ENCODE data around the gene CLASRP. TPM values are rescaled to one million over a fixed set of nuclear protein-coding genes. Genes with fewer than 3 reads are reported as not detected.

The CLASRP gene
- total RNA-seq, 2 experiments from 2014 or later, result 142 to 166 TPM

DNA sequence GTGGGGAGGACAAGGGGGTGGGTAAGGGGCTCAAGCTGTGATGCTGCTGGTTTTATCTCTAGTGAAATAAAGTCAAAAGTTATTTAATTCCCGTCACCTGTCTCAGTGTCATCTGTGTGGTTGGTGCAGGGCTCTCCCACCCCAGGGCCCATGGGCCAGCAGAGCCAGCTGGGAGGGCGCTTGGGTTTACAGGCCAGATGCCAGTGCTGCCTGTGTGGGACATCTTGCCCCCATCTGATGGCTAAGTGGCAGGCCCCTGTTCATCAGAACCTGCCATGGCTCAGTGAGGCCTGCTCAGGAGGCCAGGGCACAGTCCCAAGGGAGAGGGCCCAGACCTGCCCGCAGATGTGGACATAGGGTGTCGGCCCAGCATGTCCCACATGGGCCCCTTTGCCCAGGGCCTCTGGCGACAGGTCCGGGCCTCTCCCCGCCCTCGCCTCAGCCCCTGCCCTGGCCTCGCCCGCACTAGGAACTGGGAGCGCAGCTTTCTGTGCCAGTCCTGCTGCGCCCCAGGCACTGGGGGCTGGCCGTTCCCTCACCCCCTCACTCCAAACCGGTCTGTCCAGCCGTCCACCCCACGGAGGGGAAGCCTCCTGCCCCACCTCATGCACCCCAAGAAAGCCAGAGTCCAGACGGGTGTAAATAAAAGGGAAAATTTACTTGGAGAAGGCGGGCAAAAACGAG is 32.2 kb downstream of the CLASRP start:
- ChIA-PET CTCF (ENCODE audit: unreplicated experiment) (interaction anchor here (0.5 kb wide), 1 partner anchor 67 kb away, joined by 8 read pairs; no protein-coding TSS in a partner anchor), POLR2A (no interaction called here)
- H3K36me3 ChIP-seq (ENCODE audit: insufficient read depth, low read length), result peaks cover 88% of the 10 kb centered on the region
- peaks cover 3% of the 10 kb centered on the region; the same call in 1 of the 2 replicates for H4K20me1 ChIP-seq (ENCODE audit: insufficient read depth, low read length)
- TF ChIP-seq, protein P1, sequence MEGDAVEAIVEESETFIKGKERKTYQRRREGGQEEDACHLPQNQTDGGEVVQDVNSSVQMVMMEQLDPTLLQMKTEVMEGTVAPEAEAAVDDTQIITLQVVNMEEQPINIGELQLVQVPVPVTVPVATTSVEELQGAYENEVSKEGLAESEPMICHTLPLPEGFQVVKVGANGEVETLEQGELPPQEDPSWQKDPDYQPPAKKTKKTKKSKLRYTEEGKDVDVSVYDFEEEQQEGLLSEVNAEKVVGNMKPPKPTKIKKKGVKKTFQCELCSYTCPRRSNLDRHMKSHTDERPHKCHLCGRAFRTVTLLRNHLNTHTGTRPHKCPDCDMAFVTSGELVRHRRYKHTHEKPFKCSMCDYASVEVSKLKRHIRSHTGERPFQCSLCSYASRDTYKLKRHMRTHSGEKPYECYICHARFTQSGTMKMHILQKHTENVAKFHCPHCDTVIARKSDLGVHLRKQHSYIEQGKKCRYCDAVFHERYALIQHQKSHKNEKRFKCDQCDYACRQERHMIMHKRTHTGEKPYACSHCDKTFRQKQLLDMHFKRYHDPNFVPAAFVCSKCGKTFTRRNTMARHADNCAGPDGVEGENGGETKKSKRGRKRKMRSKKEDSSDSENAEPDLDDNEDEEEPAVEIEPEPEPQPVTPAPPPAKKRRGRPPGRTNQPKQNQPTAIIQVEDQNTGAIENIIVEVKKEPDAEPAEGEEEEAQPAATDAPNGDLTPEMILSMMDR (conservative IDR thresholded peaks at IDR 0.05; ENCODE audit: low read length), result no peak
- TF ChIP-seq EZH2phosphoT487 (IDR thresholded peaks at IDR 0.05; ENCODE audit: borderline replicate concordance, low read depth, low read length), result no peak
- no peak overlapping the region for H2AFZ ChIP-seq (ENCODE audit: low read length)
- peak overlapping the region; percentile 100; the same call in 1 of the 2 replicates for H3K4me2 ChIP-seq (ENCODE audit: low read length)
- no TSS peak for BruUV-seq (replicated peaks)
- H3K4me3 ChIP-seq (ENCODE audit: low read depth, low read length, poor library complexity, severe bottlenecking), result peak overlapping the region; percentile 85
- H3K4me1 ChIP-seq (ENCODE audit: insufficient read depth, low read length, poor library complexity, severe bottlenecking), result peaks cover 47% of the 10 kb centered on the region
- H3K9me2 ChIP-seq (ENCODE audit: insufficient read depth, low read length), result no peaks in the 10 kb centered on the region
- intact Hi-C loops (cut with micrococcal nuclease; ENCODE audit: unreplicated experiment), result no loop called here
- DNase-seq (ENCODE audit: low spot score), result no peak
- no peaks in the 10 kb centered on the region for H3K9me3 ChIP-seq (ENCODE audit: low read length)
- peak overlapping the region; percentile 88 for H3K27ac ChIP-seq (ENCODE audit: low read depth, low read length, poor library complexity, severe bottlenecking)
- H3K79me2 ChIP-seq (ENCODE audit: insufficient read depth, low read depth, low read length), result peaks cover 36% of the 10 kb centered on the region

DNA sequence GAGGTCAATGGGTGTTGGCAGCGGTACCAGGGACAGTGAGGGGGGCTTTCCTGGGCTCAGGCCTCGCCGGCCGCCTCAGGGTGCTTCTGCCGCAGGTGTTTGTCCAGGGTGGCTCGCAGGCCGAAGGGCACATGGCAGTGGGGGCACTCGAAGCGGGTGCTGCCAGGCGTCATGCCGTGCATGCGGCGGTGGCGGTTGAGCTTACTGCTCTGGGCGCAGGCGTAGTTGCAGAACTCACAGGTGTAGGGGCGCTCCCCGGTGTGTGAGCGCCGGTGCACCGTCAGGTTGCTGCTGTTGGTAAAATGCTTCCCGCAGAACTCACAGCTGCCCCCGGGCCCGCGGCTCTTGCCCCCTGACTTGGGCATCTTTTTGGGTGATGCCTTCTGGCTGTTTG is 32.7 kb downstream of the CLASRP start:
- no peak overlapping the region for H2AFZ ChIP-seq (ENCODE audit: low read length)
- H3K27ac ChIP-seq (ENCODE audit: low read depth, low read length, poor library complexity, severe bottlenecking), result peak overlapping the region; percentile 88
- peaks cover 48% of the 10 kb centered on the region for H3K4me1 ChIP-seq (ENCODE audit: insufficient read depth, low read length, poor library complexity, severe bottlenecking)
- peak overlapping the region; percentile 100 for H3K4me2 ChIP-seq (ENCODE audit: low read length)
- peak overlapping the region; percentile 85 for H3K4me3 ChIP-seq (ENCODE audit: low read depth, low read length, poor library complexity, severe bottlenecking)
- intact Hi-C loops (cut with micrococcal nuclease; ENCODE audit: unreplicated experiment), result no loop called here
- no peaks in the 10 kb centered on the region for H3K9me2 ChIP-seq (ENCODE audit: insufficient read depth, low read length)
- POLR2A ChIA-PET, result no interaction called here
- H3K79me2 ChIP-seq (ENCODE audit: insufficient read depth, low read depth, low read length), result peaks cover 36% of the 10 kb centered on the region
- CTCF ChIA-PET (ENCODE audit: unreplicated experiment), result interaction anchor here (0.5 kb wide), 1 partner anchor 66 kb away, joined by 8 read pairs; no protein-coding TSS in a partner anchor
- DNase-seq (ENCODE audit: low spot score), result peak; percentile 34
- H3K9me3 ChIP-seq (ENCODE audit: low read length), result no peaks in the 10 kb centered on the region
- BruUV-seq (replicated peaks), result no TSS peak
- peaks cover 3% of the 10 kb centered on the region; the same call in 1 of the 2 replicates for H4K20me1 ChIP-seq (ENCODE audit: insufficient read depth, low read length)
- peaks cover 84% of the 10 kb centered on the region for H3K36me3 ChIP-seq (ENCODE audit: insufficient read depth, low read length)
- TF ChIP-seq EZH2phosphoT487 (IDR thresholded peaks at IDR 0.05; ENCODE audit: borderline replicate concordance, low read depth, low read length), result no peak
- TF ChIP-seq, protein P1 (conservative IDR thresholded peaks at IDR 0.05; ENCODE audit: low read length), result no peak
